OCI-LY1 (cell line): ENCODE measurements around the gene KCNMA1.

Experiments used
- H2AFZ ChIP-seq: fragments of 200-600 bp; sonication (generic), shearing (Covaris generic); 2 replicates; pipeline ENCODE4 v1.6.0; 2014; ENCODE audit warnings: antibody characterized with exemption, mild to moderate bottlenecking, low read length
- H3F3A ChIP-seq: fragments of 200-600 bp; sonication (generic), shearing (Covaris generic); 2 replicates; pipeline ENCODE4 v1.6.0; 2014; ENCODE audit warnings: mild to moderate bottlenecking, antibody characterized with exemption, low read length, moderate library complexity; ENCODE audit not compliant: insufficient read depth
- H3K27ac ChIP-seq: fragments of 200-600 bp; sonication (generic); 2 replicates; pipeline ENCODE4 v1.5.1; 2014; ENCODE audit warnings: low read length, mixed run types, mild to moderate bottlenecking, low read depth; ENCODE audit not compliant: poor library complexity, severe bottlenecking
- H3K27me3 ChIP-seq: fragments of 200-600 bp; sonication (generic); 2 replicates; pipeline ENCODE4 v1.6.0; 2014; ENCODE audit warnings: antibody characterized with exemption, mild to moderate bottlenecking, low read length, moderate library complexity; ENCODE audit not compliant: insufficient read depth
- H3K36me3 ChIP-seq: fragments of 200-600 bp; sonication (generic); 2 replicates; pipeline ENCODE4 v1.6.1; 2014; ENCODE audit warnings: mild to moderate bottlenecking, antibody characterized with exemption, low read length, moderate library complexity, mixed read lengths; ENCODE audit not compliant: insufficient read depth
- H3K4me1 ChIP-seq: fragments of 200-600 bp; sonication (generic); 2 replicates; pipeline ENCODE4 v1.5.1; 2014; ENCODE audit warnings: mild to moderate bottlenecking, low read length, moderate library complexity; ENCODE audit not compliant: insufficient read depth, severe bottlenecking
- H3K4me2 ChIP-seq: fragments of 200-600 bp; sonication (generic), shearing (Covaris generic); 2 replicates; pipeline ENCODE4 v1.6.1; 2014; ENCODE audit warnings: low read length
- H3K4me3 ChIP-seq: fragments of 200-600 bp; sonication (generic); 2 replicates; pipeline ENCODE4 v1.5.1; 2014; ENCODE audit warnings: low read length, low read depth, mild to moderate bottlenecking, mixed read lengths; ENCODE audit not compliant: poor library complexity, severe bottlenecking
- H3K79me2 ChIP-seq: fragments of 200-600 bp; shearing (Covaris generic); 2 replicates; pipeline ENCODE4 v1.6.1; 2016; ENCODE audit warnings: mixed run types, low read length, mixed read lengths; ENCODE audit not compliant: insufficient read depth
- H3K9ac ChIP-seq: fragments of 200-600 bp; sonication (generic), shearing (Covaris generic); 2 replicates; pipeline ENCODE4 v1.6.1; 2014; ENCODE audit warnings: mild to moderate bottlenecking, low read length, mixed read lengths
- H3K9me2 ChIP-seq: fragments of 200-600 bp; sonication (generic), shearing (Covaris generic); 2 replicates; pipeline ENCODE4 v1.6.1; 2014; ENCODE audit warnings: low read depth, mild to moderate bottlenecking, low read length, mixed read lengths
- H3K9me3 ChIP-seq: fragments of 200-600 bp; shearing (Covaris generic); 2 replicates; pipeline ENCODE4 v1.6.1; 2014; ENCODE audit warnings: low read length, mixed read lengths
- H4K20me1 ChIP-seq: fragments of 200-600 bp; sonication (generic), shearing (Covaris generic); 2 replicates; pipeline ENCODE4 v1.6.0; 2016; ENCODE audit warnings: mild to moderate bottlenecking, low read length; ENCODE audit not compliant: insufficient read depth
- CTCF ChIP-seq: fragments of 200-600 bp; sonication (generic), shearing (Covaris generic); IDR thresholded peaks from 2 replicates; pipeline ENCODE4 v1.5.1; 2017; ENCODE audit warnings: mild to moderate bottlenecking, antibody characterized with exemption, low read length, moderate library complexity, mixed read lengths
- EZH2 ChIP-seq: fragments of 200-600 bp; sonication (generic), shearing (Covaris generic); IDR thresholded peaks from 2 replicates; pipeline ENCODE4 v1.8.0; 2017; ENCODE audit warnings: borderline replicate concordance, mixed run types, mild to moderate bottlenecking, antibody characterized with exemption, low read length, moderate library complexity, mixed read lengths

Gene KCNMA1

DNA sequence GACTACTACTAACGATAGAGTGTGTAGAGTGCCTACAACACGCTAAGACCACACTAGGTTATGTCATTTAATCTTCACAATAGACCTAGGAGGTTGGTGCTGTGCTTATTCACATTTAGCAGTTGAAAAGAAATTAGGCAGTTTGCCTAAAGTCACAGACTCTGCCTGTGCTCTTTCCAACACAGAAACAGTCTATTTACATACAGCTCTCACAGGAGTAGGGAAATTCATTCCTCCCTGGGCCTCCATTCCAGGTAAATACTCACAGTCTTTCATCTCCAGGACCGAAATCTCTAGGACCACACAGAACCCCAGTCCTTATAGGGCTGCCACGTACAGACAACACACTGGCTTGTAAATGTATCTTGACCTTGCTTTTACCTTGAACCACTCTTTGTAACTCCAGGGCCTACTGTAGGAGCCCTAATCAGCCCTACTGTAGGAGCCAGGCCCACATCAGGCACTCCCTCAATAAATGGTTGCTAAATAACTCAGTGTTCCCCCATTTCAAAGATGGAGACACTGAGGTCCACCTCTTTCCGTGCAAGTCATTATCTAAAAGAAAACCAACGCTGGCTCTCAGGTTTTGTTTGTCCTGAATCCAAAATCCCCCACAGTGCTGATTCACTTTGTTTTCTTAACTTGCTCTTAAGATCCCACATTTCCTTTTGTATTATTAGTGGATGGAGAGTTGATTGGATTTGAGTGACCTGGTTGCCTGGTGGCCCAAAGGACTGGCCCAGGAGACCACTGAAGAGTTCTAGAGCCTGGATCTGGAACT, 146.9 kb downstream of the KCNMA1 start:
- H3K4me1 ChIP-seq, result no peaks in the 10 kb centered on the region
- H3K9ac ChIP-seq, result no peak overlapping the region
- no peaks in the 10 kb centered on the region for H3K9me2 ChIP-seq
- H2AFZ ChIP-seq, result no peak overlapping the region
- no peak overlapping the region for H3K4me3 ChIP-seq
- no peaks in the 10 kb centered on the region for H4K20me1 ChIP-seq
- no peaks in the 10 kb centered on the region for H3K27me3 ChIP-seq
- no peak overlapping the region for H3K27ac ChIP-seq
- H3K79me2 ChIP-seq, result no peaks in the 10 kb centered on the region
- TF ChIP-seq EZH2 (no peak), CTCF (no peak)
- H3K9me3 ChIP-seq, result no peaks in the 10 kb centered on the region
- no peaks in the 10 kb centered on the region for H3K36me3 ChIP-seq
- H3F3A ChIP-seq, result no peaks in the 10 kb centered on the region
- H3K4me2 ChIP-seq, result no peak overlapping the region

DNA sequence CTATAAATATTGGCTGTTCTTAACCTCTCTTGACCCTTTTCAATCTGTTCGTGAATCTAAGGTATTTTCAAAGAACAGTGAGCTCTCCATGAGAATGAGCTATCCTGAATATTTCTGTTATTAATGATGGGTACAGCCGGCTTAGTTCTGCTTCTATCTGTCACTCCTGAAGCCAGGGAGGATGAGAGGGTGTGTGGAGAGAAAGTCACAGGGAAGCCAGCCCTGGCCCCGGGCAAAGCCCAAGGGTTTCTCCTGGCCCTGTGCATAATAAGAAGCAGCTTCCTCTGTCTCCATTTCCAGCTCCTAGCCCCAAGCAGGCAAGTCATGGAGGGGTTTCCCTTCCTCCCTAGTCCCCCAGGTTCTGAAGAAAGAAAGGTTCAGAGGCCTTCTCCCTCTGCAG, 151.1 kb downstream of the KCNMA1 start:
- no peak overlapping the region for H3K9ac ChIP-seq
- H3K9me3 ChIP-seq, result no peaks in the 10 kb centered on the region
- no peak overlapping the region for H3K27ac ChIP-seq
- no peaks in the 10 kb centered on the region for H3K9me2 ChIP-seq
- H3K79me2 ChIP-seq, result no peaks in the 10 kb centered on the region
- H3K36me3 ChIP-seq, result no peaks in the 10 kb centered on the region
- no peaks in the 10 kb centered on the region for H3F3A ChIP-seq
- H4K20me1 ChIP-seq, result no peaks in the 10 kb centered on the region
- H3K4me2 ChIP-seq, result no peak overlapping the region
- no peak overlapping the region for H2AFZ ChIP-seq
- no peaks in the 10 kb centered on the region for H3K27me3 ChIP-seq
- TF ChIP-seq EZH2 (no peak), CTCF (no peak)
- H3K4me1 ChIP-seq, result no peaks in the 10 kb centered on the region
- H3K4me3 ChIP-seq, result no peak overlapping the region

DNA sequence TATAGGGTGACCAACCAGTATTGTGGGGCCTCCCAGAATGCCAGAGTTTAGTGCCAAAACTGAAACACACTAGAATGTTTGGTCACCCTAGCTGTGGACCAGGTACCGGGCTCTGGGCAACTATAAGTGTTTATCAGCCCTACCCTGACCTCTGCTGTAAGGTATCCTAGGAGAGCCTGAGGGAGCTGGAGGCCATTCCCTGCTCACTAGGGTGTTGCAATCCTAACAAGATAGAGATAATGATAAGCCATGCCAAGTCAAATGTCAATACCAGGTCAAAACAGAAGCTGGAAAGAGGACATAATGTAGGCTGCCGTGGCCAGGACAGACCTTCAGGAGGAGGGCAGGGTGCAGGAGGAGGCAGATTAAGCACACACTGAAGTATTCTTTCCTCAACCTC, 151.8 kb downstream of the KCNMA1 start:
- no peaks in the 10 kb centered on the region for H3K4me1 ChIP-seq
- H3K27me3 ChIP-seq, result no peaks in the 10 kb centered on the region
- TF ChIP-seq EZH2 (no peak), CTCF (no peak)
- H3K79me2 ChIP-seq, result no peaks in the 10 kb centered on the region
- H3K27ac ChIP-seq, result no peak overlapping the region
- no peak overlapping the region for H3K4me3 ChIP-seq
- H3K9me3 ChIP-seq, result no peaks in the 10 kb centered on the region
- no peak overlapping the region for H3K4me2 ChIP-seq
- H4K20me1 ChIP-seq, result no peaks in the 10 kb centered on the region
- H2AFZ ChIP-seq, result no peak overlapping the region
- no peaks in the 10 kb centered on the region for H3K9me2 ChIP-seq
- no peaks in the 10 kb centered on the region for H3K36me3 ChIP-seq
- H3F3A ChIP-seq, result no peaks in the 10 kb centered on the region
- H3K9ac ChIP-seq, result no peak overlapping the region
